Measurements from ENCODE around the gene HOXD12. TPM values are rescaled to one million over a fixed set of nuclear protein-coding genes. Genes with fewer than 3 reads are reported as not detected.

HOXD12 gene
- total RNA-seq, 4 donors from 2014 or later, result not detected

DNA sequence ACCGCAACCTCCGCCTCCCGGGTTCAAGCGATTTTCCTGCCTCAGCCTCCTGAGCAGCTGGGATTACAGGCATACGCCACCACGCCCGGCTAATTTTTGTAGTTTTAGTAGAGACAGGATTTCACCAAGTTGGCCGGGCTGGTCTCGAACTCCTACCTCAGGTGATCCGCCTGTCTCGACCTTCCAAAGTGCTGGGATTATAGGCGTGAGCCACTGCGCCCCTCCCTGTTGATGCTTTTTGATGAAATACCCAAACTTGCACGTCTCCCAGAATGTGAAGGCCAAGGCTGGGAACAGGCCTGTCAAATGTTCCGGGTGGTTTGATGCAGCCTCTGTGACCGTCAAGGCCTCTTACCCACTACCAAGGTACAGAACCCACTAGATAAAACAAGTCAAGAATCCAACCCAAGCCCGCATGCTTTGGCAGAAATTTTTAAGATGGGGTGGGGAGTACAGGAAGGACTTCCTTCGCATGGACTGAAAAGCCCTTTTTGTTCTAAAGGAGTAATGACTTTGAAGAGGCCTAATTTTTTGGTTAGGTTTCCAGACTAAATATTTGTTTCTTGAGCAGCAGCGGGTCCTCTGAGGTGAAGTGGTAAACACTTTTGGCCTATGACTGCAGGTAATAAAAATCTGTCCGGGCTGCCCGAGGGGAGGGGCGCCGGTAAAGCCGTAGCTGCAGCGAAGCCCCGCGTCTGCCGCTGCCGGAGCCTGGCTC lies 12.1 kb upstream of the HOXD12 start:
- peaks cover 5 to 100% (median 90%) of the 10 kb centered on the region in 4 donors for H3K27me3 ChIP-seq
- no peak for TF ChIP-seq EP300 (IDR thresholded peaks at IDR 0.05)
- H3K4me1 ChIP-seq, result peaks cover 20 to 54% (median 52%) of the 10 kb centered on the region in 4 donors
- H3K9me3 ChIP-seq, result no peaks in the 10 kb centered on the region
- H3K27ac ChIP-seq (replicated peaks in 1 of 4), result no peak overlapping the region
- H3K36me3 ChIP-seq, result no peaks in the 10 kb centered on the region
- intact Hi-C loops (cut with DNase I), result loop anchor here (10.0 kb wide), 1 partner anchor 1753 kb away; the partner anchor contains the start of gene SP9
- no peak for DNase-seq (ENCODE audit: extremely low spot score)
- peak overlapping the region in 3 of 4 donors; percentile 32 to 52 (median 37) for H3K4me3 ChIP-seq
- WGBS, result 34% methylated on average over 28 of the region's 29 CpGs

DNA sequence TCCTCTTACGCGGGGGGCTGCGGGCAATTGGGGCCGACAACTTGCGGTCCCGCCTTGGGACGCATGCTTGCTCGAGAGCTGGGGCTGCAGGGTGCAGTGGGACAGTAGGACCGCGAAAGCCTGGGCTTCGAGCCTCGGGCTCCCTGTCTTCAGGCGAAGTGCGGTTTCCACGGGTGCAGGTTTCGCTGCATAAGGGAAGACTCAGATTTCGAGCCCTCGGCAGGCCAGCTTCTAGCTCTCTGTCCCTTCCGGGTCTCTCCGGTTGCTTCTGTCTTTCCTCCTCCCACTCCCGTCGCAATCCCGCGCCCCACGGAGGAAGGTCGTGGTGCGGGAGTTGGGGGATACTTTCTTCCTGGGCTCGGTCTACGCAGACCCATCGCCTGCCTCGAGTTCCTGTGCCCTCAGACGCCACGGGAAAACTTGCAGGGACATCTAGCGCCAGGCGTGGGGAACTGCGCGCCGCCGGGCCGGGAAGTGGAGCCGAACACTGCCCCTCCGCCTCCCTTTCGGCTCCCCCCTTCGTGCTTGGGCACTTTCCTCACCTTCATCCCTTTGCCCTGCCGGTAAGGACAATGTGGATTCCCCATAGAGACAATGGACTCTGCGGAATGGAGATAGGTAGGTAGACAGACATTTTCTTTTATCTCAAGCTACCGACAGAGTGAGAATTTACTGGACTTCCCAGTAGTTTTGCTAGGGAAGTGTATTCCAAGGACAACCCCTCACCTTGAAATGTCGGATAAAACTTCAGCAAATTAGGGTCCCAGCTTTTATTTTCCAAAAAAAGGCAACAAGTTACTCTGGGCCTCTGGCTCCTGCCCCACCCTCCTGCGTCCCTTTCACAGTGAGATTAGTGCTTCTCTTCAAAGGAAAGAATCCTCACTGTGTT lies 11.3 kb upstream of the HOXD12 start:
- DNase-seq (ENCODE audit: extremely low spot score), result no peak
- peaks cover 19 to 55% (median 53%) of the 10 kb centered on the region in 4 donors for H3K4me1 ChIP-seq

DNA sequence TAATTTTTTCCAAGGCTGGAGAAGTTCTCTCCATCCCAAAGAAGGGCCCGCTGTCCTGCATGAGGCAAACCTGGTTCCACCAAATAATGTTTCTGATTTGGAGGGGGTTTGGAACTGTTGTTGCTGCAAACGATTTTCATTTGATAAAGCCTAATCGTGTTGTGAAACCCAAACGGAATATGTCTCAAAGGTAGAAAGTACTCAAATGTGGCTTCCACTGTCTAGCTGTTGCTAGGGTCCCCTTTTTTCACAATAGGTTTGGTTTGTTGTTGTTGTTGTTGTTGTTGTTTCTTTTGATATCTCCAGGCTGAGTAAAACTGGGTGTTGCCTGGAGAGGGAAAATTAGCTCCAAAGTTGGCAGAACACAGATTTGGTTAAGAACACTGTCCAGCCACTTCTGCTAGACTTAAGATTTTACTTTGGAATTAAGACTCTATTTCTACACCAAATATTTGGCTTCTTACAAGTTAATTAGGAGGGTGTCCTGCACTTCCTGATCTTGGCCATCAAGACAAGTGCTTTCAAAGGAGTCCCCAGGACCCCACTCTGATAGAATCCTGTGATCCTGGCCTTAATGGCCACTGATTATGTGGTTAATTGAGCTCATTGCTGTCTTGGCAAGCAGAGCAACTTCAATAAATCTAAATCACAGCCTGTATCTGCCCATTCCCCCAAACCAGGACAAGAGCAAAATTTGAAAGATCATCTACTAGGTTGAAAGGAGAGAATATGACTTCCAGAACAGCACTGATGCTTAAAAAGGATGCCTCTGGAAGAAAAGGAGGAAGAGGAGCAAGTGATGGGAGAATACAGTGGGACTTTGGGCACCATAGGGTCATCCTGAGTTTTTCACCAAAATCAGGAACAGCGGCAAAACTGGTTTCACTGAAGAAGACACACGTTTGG lies 10.4 kb upstream of the HOXD12 start:
- H3K27me3 ChIP-seq, result peaks cover 8 to 100% (median 88%) of the 10 kb centered on the region in 4 donors
- 10% methylated on average over 6 of the region's 6 CpGs for WGBS
- TF ChIP-seq POLR2AphosphoS5 (IDR thresholded peaks at IDR 0.05) (no peak), EP300 (IDR thresholded peaks at IDR 0.05) (no peak), POLR2A (IDR thresholded peaks at IDR 0.05; ENCODE audit: low read depth) (no peak)
- TF ChIP-seq, protein P1, sequence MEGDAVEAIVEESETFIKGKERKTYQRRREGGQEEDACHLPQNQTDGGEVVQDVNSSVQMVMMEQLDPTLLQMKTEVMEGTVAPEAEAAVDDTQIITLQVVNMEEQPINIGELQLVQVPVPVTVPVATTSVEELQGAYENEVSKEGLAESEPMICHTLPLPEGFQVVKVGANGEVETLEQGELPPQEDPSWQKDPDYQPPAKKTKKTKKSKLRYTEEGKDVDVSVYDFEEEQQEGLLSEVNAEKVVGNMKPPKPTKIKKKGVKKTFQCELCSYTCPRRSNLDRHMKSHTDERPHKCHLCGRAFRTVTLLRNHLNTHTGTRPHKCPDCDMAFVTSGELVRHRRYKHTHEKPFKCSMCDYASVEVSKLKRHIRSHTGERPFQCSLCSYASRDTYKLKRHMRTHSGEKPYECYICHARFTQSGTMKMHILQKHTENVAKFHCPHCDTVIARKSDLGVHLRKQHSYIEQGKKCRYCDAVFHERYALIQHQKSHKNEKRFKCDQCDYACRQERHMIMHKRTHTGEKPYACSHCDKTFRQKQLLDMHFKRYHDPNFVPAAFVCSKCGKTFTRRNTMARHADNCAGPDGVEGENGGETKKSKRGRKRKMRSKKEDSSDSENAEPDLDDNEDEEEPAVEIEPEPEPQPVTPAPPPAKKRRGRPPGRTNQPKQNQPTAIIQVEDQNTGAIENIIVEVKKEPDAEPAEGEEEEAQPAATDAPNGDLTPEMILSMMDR (IDR thresholded peaks at IDR 0.05), result no peak
- H3K9me3 ChIP-seq, result no peaks in the 10 kb centered on the region
- no peak overlapping the region for H3K27ac ChIP-seq (replicated peaks in 1 of 4)
- H3K4me1 ChIP-seq, result peaks cover 21 to 54% (median 50%) of the 10 kb centered on the region in 4 donors
- no peak for DNase-seq (ENCODE audit: extremely low spot score)
- H3K36me3 ChIP-seq, result no peaks in the 10 kb centered on the region
- H3K4me3 ChIP-seq, result no peak overlapping the region
- intact Hi-C loops (cut with DNase I), result loop anchor here (10.0 kb wide), 1 partner anchor 1754 kb away; the partner anchor contains the start of gene SP9

More for the DNA sequence above, 11.3 kb upstream of the HOXD12 start:
- no peak overlapping the region for H3K27ac ChIP-seq (replicated peaks in 1 of 4)
- intact Hi-C loops (cut with DNase I), result loop anchor here (10.0 kb wide), 1 partner anchor 1753 kb away; the partner anchor contains the start of gene SP9
- H3K36me3 ChIP-seq, result no peaks in the 10 kb centered on the region
- H3K9me3 ChIP-seq, result no peaks in the 10 kb centered on the region
- TF ChIP-seq POLR2A (IDR thresholded peaks at IDR 0.05; ENCODE audit: low read depth) (no peak), EP300 (IDR thresholded peaks at IDR 0.05) (no peak), POLR2AphosphoS5 (IDR thresholded peaks at IDR 0.05) (peak in 1 of 2 donors; percentile 15)
- TF ChIP-seq, protein P1 (IDR thresholded peaks at IDR 0.05), result peak; percentile 56 to 84 (median 60)
- peak overlapping the region; percentile 24 to 52 (median 34) for H3K4me3 ChIP-seq
- 5% methylated on average over 28 of the region's 49 CpGs for WGBS
- H3K27me3 ChIP-seq, result peaks cover 8 to 100% (median 89%) of the 10 kb centered on the region in 4 donors

DNA sequence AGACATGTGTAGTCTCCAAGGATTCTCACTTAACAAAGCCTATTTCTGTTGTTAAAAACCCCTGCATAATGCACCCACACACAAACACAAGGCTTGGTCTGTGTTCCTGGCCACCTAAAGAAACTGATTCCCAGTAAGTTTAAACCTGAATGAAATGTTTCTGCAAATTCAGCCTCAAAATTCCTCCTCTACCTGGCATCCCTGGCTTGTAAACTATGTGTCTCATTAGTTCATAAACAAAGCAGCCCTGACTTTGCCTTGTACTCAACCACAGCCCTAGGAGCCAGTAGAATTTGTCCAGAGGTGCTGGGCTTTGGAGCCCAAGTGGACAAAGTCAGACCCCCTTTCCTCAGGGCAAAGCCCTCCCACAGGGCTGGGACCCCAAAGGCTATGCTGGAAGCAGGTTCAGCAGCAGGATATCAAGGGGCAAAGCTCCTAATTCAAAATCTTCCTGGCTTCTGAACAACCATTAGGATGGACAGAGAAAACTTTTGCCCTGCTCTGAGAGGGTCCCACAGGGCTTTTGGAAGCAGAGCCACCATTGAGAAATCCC lies 9.7 kb upstream of the HOXD12 start:
- intact Hi-C loops (cut with DNase I), result loop anchor here (10.0 kb wide), 1 partner anchor 1755 kb away; the partner anchor contains the start of gene SP9
- Histone ChIP-seq H3K27me3 (peaks cover 8 to 100% (median 89%) of the 10 kb centered on the region in 4 donors), H3K9me3 (no peaks in the 10 kb centered on the region), H3K36me3 (no peaks in the 10 kb centered on the region), H3K4me1 (peaks cover 21 to 48% (median 45%) of the 10 kb centered on the region in 4 donors), H3K4me3 (no peak overlapping the region), H3K27ac (replicated peaks in 1 of 4) (no peak overlapping the region)
- TF ChIP-seq EP300 (IDR thresholded peaks at IDR 0.05) (no peak), POLR2AphosphoS5 (IDR thresholded peaks at IDR 0.05) (no peak), POLR2A (IDR thresholded peaks at IDR 0.05; ENCODE audit: low read depth) (no peak)
- TF ChIP-seq, protein P1 (IDR thresholded peaks at IDR 0.05), result no peak
- no peak for DNase-seq (ENCODE audit: extremely low spot score)

Measured in esophagus muscularis mucosa (tissue), 4 donors.